ENCODE data around the gene ATP2C2.

The ATP2C2 gene

GRCh38 chr16:84370723-84371552, 2.6 kb downstream of the ATP2C2 start:
- H3K36me3 Mint-ChIP-seq (ENCODE audit: low read depth): no peaks in the 10 kb centered on the region
- no peak for TF ChIP-seq CTCF (IDR thresholded peaks at IDR 0.05; ENCODE audit: unreplicated experiment in 3 of 3)
- H3K4me1 Mint-ChIP-seq: peaks cover 9% of the 10 kb centered on the region
- no peak overlapping the region for H3K4me3 Mint-ChIP-seq
- H3K9me3 Mint-ChIP-seq: no peaks in the 10 kb centered on the region
- peaks cover 77% of the 10 kb centered on the region for H3K27me3 Mint-ChIP-seq (ENCODE audit: low read depth)
- no peak overlapping the region for H3K27ac Mint-ChIP-seq

GRCh38 chr16:84371553-84371865, 3.2 kb downstream of the ATP2C2 start:
- Mint-ChIP-seq H3K36me3 (ENCODE audit: low read depth) (no peaks in the 10 kb centered on the region), H3K27ac (no peak overlapping the region), H3K9me3 (no peaks in the 10 kb centered on the region), H3K4me3 (no peak overlapping the region), H3K27me3 (ENCODE audit: low read depth) (peaks cover 72% of the 10 kb centered on the region), H3K4me1 (peaks cover 9% of the 10 kb centered on the region)
- no peak for TF ChIP-seq CTCF (IDR thresholded peaks at IDR 0.05; ENCODE audit: unreplicated experiment in 3 of 3)

GRCh38 chr16:84373907-84374489, 5.7 kb downstream of the ATP2C2 start:
- H3K27me3 Mint-ChIP-seq (ENCODE audit: low read depth): peaks cover 56% of the 10 kb centered on the region
- H3K4me1 Mint-ChIP-seq: peaks cover 9% of the 10 kb centered on the region
- no peak for TF ChIP-seq CTCF (IDR thresholded peaks at IDR 0.05; ENCODE audit: unreplicated experiment in 3 of 3)
- H3K36me3 Mint-ChIP-seq (ENCODE audit: low read depth): no peaks in the 10 kb centered on the region
- H3K9me3 Mint-ChIP-seq: no peaks in the 10 kb centered on the region
- no peak overlapping the region for H3K4me3 Mint-ChIP-seq
- H3K27ac Mint-ChIP-seq: no peak overlapping the region

- no peak for TF ChIP-seq CTCF (IDR thresholded peaks at IDR 0.05; ENCODE audit: unreplicated experiment in 3 of 3)
- Mint-ChIP-seq H3K4me3 (no peak overlapping the region), H3K27ac (no peak overlapping the region), H3K4me1 (peaks cover 9% of the 10 kb centered on the region), H3K9me3 (no peaks in the 10 kb centered on the region), H3K36me3 (ENCODE audit: low read depth) (no peaks in the 10 kb centered on the region), H3K27me3 (ENCODE audit: low read depth) (peaks cover 30% of the 10 kb centered on the region)
Measured at GRCh38 chr16:84378099-84378498, 9.8 kb downstream of the ATP2C2 start.

- Mint-ChIP-seq H3K36me3 (ENCODE audit: low read depth) (no peaks in the 10 kb centered on the region), H3K27ac (no peak overlapping the region), H3K4me1 (peaks cover 8% of the 10 kb centered on the region), H3K27me3 (ENCODE audit: low read depth) (peaks cover 28% of the 10 kb centered on the region), H3K4me3 (no peak overlapping the region), H3K9me3 (no peaks in the 10 kb centered on the region)
- no peak for TF ChIP-seq CTCF (IDR thresholded peaks at IDR 0.05; ENCODE audit: unreplicated experiment in 3 of 3)
Measured at GRCh38 chr16:84378567-84378966, 10.2 kb downstream of the ATP2C2 start.
